Activated gamma-delta T cell treated with anti-CD3 and anti-CD28 coated beads, Interleukin-2, amount 50 U/mL, for 16 hours (primary cell): ENCODE data around the gene TMEM61.

Source experiments
- DNase-seq: peaks from one replicate; pipeline ENCODE4 v3.0.0-alpha.2; 2020; ENCODE audit warnings: low read depth

Gene TMEM61

DNA sequence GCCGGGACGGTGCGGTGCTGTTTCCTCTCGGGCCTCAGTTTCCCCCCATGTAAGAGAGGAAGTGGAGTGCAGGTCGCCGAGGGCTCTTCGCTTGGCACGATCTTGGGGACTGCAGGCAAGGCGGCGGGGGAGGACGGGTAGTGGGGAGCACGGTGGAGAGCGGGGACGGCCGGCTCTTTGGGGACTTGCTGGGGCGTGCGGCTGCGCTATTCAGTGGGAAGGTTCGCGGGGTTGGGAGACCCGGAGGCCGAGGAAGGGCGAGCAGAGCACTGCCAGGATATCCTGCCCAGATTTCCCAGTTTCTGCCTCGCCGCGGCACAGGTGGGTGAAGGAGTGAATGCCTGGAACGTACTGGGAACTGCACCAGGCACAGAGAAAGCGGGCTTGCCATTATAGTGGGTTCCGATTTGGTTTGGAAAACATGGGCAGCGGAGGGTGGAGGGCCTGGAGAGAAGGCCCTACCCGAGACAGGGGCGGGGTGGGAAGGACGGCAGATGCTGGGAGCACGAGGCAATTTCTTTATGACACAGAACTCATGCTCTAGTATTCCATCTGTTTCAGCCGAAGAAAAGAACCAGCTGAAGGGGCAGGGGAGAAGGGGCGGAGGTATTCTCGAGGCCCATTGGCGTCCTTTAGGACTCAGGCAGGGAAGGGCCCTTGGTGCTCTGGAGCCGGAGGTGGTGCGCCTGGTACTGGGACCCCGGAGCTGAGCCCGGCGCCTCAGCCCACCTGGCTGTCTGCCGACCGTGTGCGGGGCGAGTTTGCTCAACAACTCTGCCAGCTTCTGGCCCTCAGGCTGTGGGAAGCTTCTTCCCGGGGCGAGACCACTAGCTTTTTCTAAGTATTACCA is 59.9 kb downstream of the TMEM61 start:
- no peak for DNase-seq

DNA sequence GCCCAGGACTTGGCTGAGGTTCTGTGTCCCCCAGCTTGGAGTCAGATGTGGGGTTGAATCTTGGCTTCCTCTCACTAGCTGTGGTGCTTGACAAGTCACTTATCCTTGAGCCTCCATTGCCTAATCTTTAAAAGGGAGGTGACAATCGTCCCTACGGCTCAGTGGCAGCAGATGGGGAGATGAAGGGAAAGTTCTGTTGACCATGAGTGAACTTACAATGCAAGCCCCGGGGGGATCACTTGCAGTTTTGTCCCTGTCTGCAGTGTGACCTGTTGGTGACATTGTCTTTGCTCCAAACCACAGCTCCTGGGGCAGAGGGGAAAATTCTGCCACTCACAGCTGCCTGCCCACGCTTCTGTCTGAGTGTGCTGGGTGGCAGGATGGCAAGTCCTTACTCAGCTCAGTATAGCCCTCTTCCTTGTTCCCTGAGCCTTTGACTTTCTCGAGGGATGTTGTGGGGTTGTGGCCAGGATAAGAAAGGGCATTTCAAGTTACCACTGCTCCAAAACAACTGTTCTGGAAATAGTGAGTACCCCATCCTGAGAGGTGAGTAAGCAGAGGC is 60.6 kb downstream of the TMEM61 start:
- DNase-seq: no peak

DNA sequence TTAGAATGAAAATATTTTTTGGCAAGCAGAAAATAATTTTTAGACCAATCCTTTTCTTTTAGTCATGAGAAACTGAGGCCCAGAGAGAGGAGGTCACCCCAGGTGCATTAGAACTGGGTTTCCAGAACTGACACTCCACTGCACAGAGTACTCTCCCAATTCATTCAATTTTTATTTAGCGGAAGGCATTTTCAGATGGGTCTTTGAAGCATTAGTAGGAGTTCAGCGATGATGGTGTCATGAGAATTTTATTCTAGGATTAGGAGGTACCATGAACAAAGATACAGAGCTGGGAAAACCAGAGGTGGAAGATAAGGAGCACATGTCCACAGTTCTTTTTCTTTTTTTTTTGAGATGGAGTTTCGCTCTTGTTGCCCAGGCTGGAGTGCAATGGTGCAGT is 61.2 kb downstream of the TMEM61 start:
- DNase-seq: no peak
